ENCODE data around the gene SRSF3.
"Not testable (repeated sequence)": the region's sequence is repeated elsewhere in the genome, so short reads cannot be mapped to it uniquely, and the experiment has no call there.

DNA sequence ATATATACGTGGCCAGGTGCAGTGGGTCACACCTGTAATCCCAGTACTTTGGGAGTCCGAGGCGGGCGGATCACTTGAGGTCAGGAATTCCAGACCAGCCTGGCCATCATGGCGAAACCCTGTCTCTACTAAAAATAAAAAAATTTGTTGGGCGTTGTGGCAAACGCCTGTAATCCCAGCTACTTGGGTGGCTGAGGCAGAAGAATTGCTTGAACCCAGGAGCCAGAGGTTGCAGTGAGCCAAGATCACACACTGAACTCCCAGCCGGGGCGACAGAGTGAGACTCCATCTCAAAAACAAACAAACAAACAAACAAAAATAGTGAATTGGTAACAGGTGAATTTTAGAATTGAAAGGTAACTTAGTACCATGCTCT lies 5.1 kb upstream of the SRSF3 start:
- TF ChIP-seq, protein P1, sequence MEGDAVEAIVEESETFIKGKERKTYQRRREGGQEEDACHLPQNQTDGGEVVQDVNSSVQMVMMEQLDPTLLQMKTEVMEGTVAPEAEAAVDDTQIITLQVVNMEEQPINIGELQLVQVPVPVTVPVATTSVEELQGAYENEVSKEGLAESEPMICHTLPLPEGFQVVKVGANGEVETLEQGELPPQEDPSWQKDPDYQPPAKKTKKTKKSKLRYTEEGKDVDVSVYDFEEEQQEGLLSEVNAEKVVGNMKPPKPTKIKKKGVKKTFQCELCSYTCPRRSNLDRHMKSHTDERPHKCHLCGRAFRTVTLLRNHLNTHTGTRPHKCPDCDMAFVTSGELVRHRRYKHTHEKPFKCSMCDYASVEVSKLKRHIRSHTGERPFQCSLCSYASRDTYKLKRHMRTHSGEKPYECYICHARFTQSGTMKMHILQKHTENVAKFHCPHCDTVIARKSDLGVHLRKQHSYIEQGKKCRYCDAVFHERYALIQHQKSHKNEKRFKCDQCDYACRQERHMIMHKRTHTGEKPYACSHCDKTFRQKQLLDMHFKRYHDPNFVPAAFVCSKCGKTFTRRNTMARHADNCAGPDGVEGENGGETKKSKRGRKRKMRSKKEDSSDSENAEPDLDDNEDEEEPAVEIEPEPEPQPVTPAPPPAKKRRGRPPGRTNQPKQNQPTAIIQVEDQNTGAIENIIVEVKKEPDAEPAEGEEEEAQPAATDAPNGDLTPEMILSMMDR (conservative IDR thresholded peaks at IDR 0.05; ENCODE audit: low read length): not testable (repeated sequence)
- TF ChIP-seq EZH2phosphoT487 (IDR thresholded peaks at IDR 0.05; ENCODE audit: borderline replicate concordance, low read depth, low read length): not testable (repeated sequence)

All from OCI-LY7 (cell line).